ENCODE results near the gene TTC34. TPM values are rescaled to one million over a fixed set of nuclear protein-coding genes. Genes with fewer than 3 reads are reported as not detected.
A peak's percentile ranks its signal among the peaks of the same experiment; 100 is the strongest.

Gene TTC34
- total RNA-seq, 1 experiment from 2014 or later: 1.7 TPM

DNA sequence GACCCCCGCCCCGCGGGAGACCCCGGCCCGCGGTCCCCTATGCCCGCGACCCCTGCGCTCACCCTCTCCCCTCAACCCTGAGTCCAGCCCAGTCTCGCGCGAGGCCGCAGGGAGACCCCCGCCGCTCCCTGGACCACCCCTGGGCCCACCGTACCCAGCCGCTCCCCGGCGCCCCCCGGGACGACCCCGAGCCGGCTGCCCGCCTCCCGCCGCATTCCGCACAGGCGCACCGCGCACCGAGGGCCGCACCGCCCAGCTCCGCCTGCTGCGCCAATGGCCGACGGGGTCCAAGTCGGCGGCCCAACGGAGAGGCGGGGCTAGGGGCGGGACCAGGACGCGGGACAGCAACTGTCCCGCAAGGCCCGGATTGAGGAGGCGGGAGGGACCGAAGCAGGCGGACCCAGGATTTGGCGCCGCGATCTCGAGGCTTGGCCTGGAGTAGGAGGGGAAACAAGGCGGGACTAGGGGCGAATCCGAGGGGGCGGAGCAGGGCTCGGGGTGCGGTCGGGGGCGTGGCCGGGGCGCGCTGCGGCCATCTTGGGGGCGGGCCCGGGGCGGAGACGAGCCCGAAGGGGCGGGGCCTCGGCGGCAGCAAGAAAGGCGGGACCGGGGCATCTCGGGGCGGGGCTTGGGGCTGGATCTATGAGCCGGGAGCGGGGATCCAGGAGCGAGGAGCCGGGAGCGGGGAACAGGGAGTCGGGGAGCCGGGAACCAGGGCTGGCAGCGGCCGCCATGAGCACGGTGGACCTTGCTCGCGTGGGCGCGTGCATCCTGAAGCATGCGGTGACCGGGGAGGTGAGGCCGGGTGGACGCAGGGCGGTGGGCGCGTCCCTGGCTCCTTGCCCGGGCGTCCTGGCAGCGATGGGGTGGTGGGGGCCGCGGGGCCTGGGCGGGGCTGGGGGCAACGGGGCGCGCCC lies 215.1 kb downstream of the TTC34 start, which contains the start of gene PRXL2B:
Gene PRXL2B (plus strand): TSS at position 624 of the 917 bp plus-strand sequence. CDS start 109 bp downstream, at position 733.
- DNase-seq: peak; percentile 91 to 98
- ChIA-PET CTCF (interaction anchor here (0.6 kb wide), 2 partner anchors 40 to 566 kb away, joined by 4 to 6 read pairs; no protein-coding TSS in a partner anchor), POLR2A (ENCODE audit: unreplicated experiment) (interaction anchor here (0.6 to 0.7 kb wide), 3 partner anchors 60 to 1156 kb away, joined by 6 to 9 read pairs (median 6); no protein-coding TSS in a partner anchor)
- intact Hi-C loops (cut with micrococcal nuclease; ENCODE audit: unreplicated experiment): loop anchor here (1.0 to 10.0 kb wide), 6 partner anchors 38 to 382 kb away; partner anchors contain the start of genes MORN1, PANK4, PEX10 and RER1
- Histone ChIP-seq H3K9me2 (ENCODE audit: insufficient read depth) (no peaks in the 10 kb centered on the region), H4K20me1 (ENCODE audit: insufficient read depth) (no peaks in the 10 kb centered on the region), H3K36me3 (ENCODE audit: low read depth) (no peaks in the 10 kb centered on the region), H3K9me3 (ENCODE audit: insufficient read depth, low read depth) (no peaks in the 10 kb centered on the region), H3K4me3 (peak within 1 kb of the TSS; percentile 75), H2AFZ (peak within 1 kb of the TSS; percentile 88), H3K27ac (peak within 1 kb of the TSS; percentile 2; the same call in 1 of the 2 replicates), H3K4me1 (replicated peaks; ENCODE audit: insufficient read depth) (no peaks in the 10 kb centered on the region), H3F3A (ENCODE audit: insufficient read depth, low read depth) (peaks cover 9% of the 10 kb centered on the region; the same call in 1 of the 2 replicates), H3K79me2 (ENCODE audit: low read depth) (0 out of 2 replicates have a peak, but pooled peaks cover 6% of the 10 kb centered on the region), H3K27me3 (ENCODE audit: insufficient read depth, low read depth) (no peaks in the 10 kb centered on the region), H3K4me2 (peak within 1 kb of the TSS; percentile 96)
- no peak for TF ChIP-seq EZH2 (IDR thresholded peaks at IDR 0.05; ENCODE audit: low read depth)
- TF ChIP-seq, protein P1, sequence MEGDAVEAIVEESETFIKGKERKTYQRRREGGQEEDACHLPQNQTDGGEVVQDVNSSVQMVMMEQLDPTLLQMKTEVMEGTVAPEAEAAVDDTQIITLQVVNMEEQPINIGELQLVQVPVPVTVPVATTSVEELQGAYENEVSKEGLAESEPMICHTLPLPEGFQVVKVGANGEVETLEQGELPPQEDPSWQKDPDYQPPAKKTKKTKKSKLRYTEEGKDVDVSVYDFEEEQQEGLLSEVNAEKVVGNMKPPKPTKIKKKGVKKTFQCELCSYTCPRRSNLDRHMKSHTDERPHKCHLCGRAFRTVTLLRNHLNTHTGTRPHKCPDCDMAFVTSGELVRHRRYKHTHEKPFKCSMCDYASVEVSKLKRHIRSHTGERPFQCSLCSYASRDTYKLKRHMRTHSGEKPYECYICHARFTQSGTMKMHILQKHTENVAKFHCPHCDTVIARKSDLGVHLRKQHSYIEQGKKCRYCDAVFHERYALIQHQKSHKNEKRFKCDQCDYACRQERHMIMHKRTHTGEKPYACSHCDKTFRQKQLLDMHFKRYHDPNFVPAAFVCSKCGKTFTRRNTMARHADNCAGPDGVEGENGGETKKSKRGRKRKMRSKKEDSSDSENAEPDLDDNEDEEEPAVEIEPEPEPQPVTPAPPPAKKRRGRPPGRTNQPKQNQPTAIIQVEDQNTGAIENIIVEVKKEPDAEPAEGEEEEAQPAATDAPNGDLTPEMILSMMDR (conservative IDR thresholded peaks at IDR 0.05): no peak
- no TSS peak for BruUV-seq (replicated peaks)

Other genes starting within 250 kb of the TTC34 start
- gene TNFRSF14, start 245.3 kb downstream of the TTC34 start, total RNA-seq (2021): 9.9 and 13.8 TPM in 2 replicates
- gene PRXL2B, start 214.9 kb downstream of the TTC34 start, total RNA-seq (2021): 26.1 and 35.3 TPM in 2 replicates
- gene MMEL1, start 168.7 kb downstream of the TTC34 start, total RNA-seq (2021): 2.7 and 4.9 TPM in 2 replicates
- gene ACTRT2, start 219.8 kb upstream of the TTC34 start, total RNA-seq (2021): not detected in 2 replicates

Data from PC-9 (cell line).